HepG2 (cell line): Measurements from ENCODE around the gene RBM47. TPM values are rescaled to one million over a fixed set of nuclear protein-coding genes. Genes with fewer than 3 reads are reported as not detected.

Experiments used
- CBX1 ChIP-seq: IDR thresholded peaks from one replicate; pipeline ENCODE4 v1.6.1; 2016; ENCODE audit warnings: antibody characterized with exemption, low read depth
- HNRNPLL ChIP-seq: fragments of 200-400 bp; formaldehyde crosslinking; IDR thresholded peaks from 2 replicates; pipeline ENCODE4 v1.6.1; 2017; ENCODE audit warnings: mild to moderate bottlenecking, low read depth, low read length; ENCODE audit not compliant: poor library complexity, severe bottlenecking
- HOXA9 ChIP-seq: sonication (generic); formaldehyde crosslinking; IDR thresholded peaks from 2 replicates; pipeline ENCODE4 v1.8.1; 2022; ENCODE audit warnings: missing genetic modification reagents, mild to moderate bottlenecking, moderate library complexity, borderline replicate concordance
- IKZF1 ChIP-seq: fragments of 450-650 bp; IDR thresholded peaks from 2 replicates; pipeline ENCODE4 v1.7.1; 2016
- ISL2 ChIP-seq: sonication (generic); formaldehyde crosslinking; IDR thresholded peaks from 2 replicates; pipeline ENCODE4 v1.5.0; 2020; ENCODE audit warnings: missing genetic modification reagents
- MAFK ChIP-seq, 2 experiments: IDR thresholded peaks in 1 of 2; conservative IDR thresholded peaks in 1 of 2; 2 replicates each; pipeline ENCODE4 v1.6.1; 2011; ENCODE audit warnings: improper control_type of control experiment in 2 of 2, low read length in 2 of 2
- MIER3 ChIP-seq: IDR thresholded peaks from 2 replicates; pipeline ENCODE4 v1.6.1; 2016; ENCODE audit warnings: missing compliant biosample characterization, borderline replicate concordance
- MNT ChIP-seq: fragments of 450-650 bp; IDR thresholded peaks from 2 replicates; pipeline ENCODE4 v1.6.1; 2016
- NPAS2 ChIP-seq: sonication (generic); formaldehyde crosslinking; IDR thresholded peaks from 2 replicates; pipeline ENCODE4 v1.8.0; 2022; ENCODE audit warnings: mild to moderate bottlenecking, missing genetic modification reagents, borderline replicate concordance
- PCBP2 ChIP-seq: fragments of 200-400 bp; formaldehyde crosslinking; optimal IDR thresholded peaks from 2 replicates; pipeline ENCODE3; 2018; ENCODE audit warnings: low read length, low read depth; ENCODE audit not compliant: poor library complexity, severe bottlenecking
- SCMH1 ChIP-seq: sonication (generic); formaldehyde crosslinking; IDR thresholded peaks from 2 replicates; pipeline ENCODE4 v1.9.0; 2021; ENCODE audit warnings: missing genetic modification reagents, mild to moderate bottlenecking, borderline replicate concordance
- SOX6 ChIP-seq, 2 experiments: fragments of 450-650 bp in 1 of 2; sonication (generic) in 1 of 2; formaldehyde crosslinking in 1 of 2; IDR thresholded peaks; 2 replicates each; pipeline versions ENCODE4 v1.4.0 to v1.6.1; 2017 to 2020; ENCODE audit warnings: antibody characterized with exemption in 1 of 2, mild to moderate bottlenecking in 1 of 2, missing genetic modification reagents in 1 of 2
- USF2 ChIP-seq, 2 experiments: sonication (generic) in 1 of 2; formaldehyde crosslinking in 1 of 2; IDR thresholded peaks; 2 replicates each; pipeline versions ENCODE4 v1.5.1 to v1.6.1; 2011 to 2020; ENCODE audit warnings: borderline replicate concordance in 1 of 2, low read depth in 1 of 2, low read length in 1 of 2, mild to moderate bottlenecking in 1 of 2, missing genetic modification reagents in 1 of 2, moderate library complexity in 1 of 2
- ZNF225 ChIP-seq: sonication (generic); formaldehyde crosslinking; IDR thresholded peaks from 2 replicates; pipeline ENCODE4 v1.4.0; 2020; ENCODE audit warnings: mild to moderate bottlenecking, missing genetic modification reagents
- ZNF281 ChIP-seq: sonication (generic); formaldehyde crosslinking; IDR thresholded peaks from 2 replicates; pipeline ENCODE4 v1.4.0; 2020; ENCODE audit warnings: missing genetic modification reagents, borderline replicate concordance
- ZNF878 ChIP-seq: sonication (generic); formaldehyde crosslinking; IDR thresholded peaks from 2 replicates; pipeline ENCODE4 v1.8.1; 2023; ENCODE audit warnings: mild to moderate bottlenecking, missing genetic modification reagents, moderate library complexity
- polyA plus RNA-seq, 8 experiments: library from polyadenylated mRNA; depleted of rRNA in 3 of 8; stranded (reverse) in 7 of 8; unstranded in 1 of 8; fragments of >200 nt; fragmentation: Illumina TruSeq in 4 of 8; extraction: Trizol in 4 of 8; gene quantifications; 2 replicates each; pipeline versions ENCODE4 v1.2.1 to v1.2.3, GENCODE V29; 2011 to 2016; ENCODE audit warnings: low read depth in 4 of 8, missing spikeins in 1 of 8, mixed read lengths in 1 of 8; ENCODE audit not compliant: insufficient read depth in 1 of 8
- total RNA-seq, 5 experiments: library from RNA; depleted of rRNA; stranded (reverse); fragments of >200 nt; fragmentation: Illumina TruSeq; extraction: Trizol; gene quantifications; 2 replicates each; pipeline ENCODE4 v1.2.3, GENCODE V29; 2016; ENCODE audit warnings: low read depth in 1 of 5
- TF ChIP-seq, protein P1 (sequence below): sonication (generic); formaldehyde crosslinking; IDR thresholded peaks from 2 replicates; pipeline ENCODE4 v1.5.1; 2020; ENCODE audit warnings: mild to moderate bottlenecking, moderate library complexity, missing genetic modification reagents
- TF ChIP-seq, protein P2 (sequence below): sonication (generic); formaldehyde crosslinking; conservative IDR thresholded peaks from 2 replicates; pipeline ENCODE4 v1.5.0; 2020; ENCODE audit warnings: missing genetic modification reagents

Gene RBM47
- total and polyA plus RNA-seq, 2 of the 13 experiments (the other 11 are each of a cell fraction or from before 2014, with no cell fraction given) = 1.2 to 2.5 TPM

GRCh38 chr4:40418430-40419230 lies 211.0 kb downstream of the RBM47 start (continued):
- no peak for TF ChIP-seq HOXA9 (CRISPR knock-in tag)
- TF ChIP-seq PCBP2 = no peak
- no peak for TF ChIP-seq ZNF225 (CRISPR knock-in tag)
- peak; percentile 63 for TF ChIP-seq ISL2 (CRISPR knock-in tag)
- no peak for TF ChIP-seq SOX6 (IDR thresholded peaks at IDR 0.05)
- TF ChIP-seq SOX6 (CRISPR knock-in tag; IDR thresholded peaks at IDR 0.05) = peak; percentile 92
- TF ChIP-seq, protein P1, sequence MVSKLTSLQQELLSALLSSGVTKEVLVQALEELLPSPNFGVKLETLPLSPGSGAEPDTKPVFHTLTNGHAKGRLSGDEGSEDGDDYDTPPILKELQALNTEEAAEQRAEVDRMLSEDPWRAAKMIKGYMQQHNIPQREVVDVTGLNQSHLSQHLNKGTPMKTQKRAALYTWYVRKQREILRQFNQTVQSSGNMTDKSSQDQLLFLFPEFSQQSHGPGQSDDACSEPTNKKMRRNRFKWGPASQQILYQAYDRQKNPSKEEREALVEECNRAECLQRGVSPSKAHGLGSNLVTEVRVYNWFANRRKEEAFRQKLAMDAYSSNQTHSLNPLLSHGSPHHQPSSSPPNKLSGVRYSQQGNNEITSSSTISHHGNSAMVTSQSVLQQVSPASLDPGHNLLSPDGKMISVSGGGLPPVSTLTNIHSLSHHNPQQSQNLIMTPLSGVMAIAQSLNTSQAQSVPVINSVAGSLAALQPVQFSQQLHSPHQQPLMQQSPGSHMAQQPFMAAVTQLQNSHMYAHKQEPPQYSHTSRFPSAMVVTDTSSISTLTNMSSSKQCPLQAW (CRISPR knock-in tag) = peak; percentile 93
- 0 out of 2 replicates have a peak, but pooled peaks have one; percentile 34 for TF ChIP-seq ZNF878
- TF ChIP-seq SCMH1 (CRISPR knock-in tag) = no peak
- TF ChIP-seq CBX1 = no peak
- TF ChIP-seq MAFK (conservative IDR thresholded peaks at IDR 0.05 in 1 of 2, IDR thresholded peaks at IDR 0.05 in 1 of 2; ENCODE audit: low read length in 2 of 2) = peak; percentile 37 to 66
- TF ChIP-seq USF2 (IDR thresholded peaks at IDR 0.05; ENCODE audit: low read depth, low read length) = no peak
- TF ChIP-seq USF2 (CRISPR knock-in tag; IDR thresholded peaks at IDR 0.05; ENCODE audit: borderline replicate concordance) = no peak
- TF ChIP-seq, protein P2, sequence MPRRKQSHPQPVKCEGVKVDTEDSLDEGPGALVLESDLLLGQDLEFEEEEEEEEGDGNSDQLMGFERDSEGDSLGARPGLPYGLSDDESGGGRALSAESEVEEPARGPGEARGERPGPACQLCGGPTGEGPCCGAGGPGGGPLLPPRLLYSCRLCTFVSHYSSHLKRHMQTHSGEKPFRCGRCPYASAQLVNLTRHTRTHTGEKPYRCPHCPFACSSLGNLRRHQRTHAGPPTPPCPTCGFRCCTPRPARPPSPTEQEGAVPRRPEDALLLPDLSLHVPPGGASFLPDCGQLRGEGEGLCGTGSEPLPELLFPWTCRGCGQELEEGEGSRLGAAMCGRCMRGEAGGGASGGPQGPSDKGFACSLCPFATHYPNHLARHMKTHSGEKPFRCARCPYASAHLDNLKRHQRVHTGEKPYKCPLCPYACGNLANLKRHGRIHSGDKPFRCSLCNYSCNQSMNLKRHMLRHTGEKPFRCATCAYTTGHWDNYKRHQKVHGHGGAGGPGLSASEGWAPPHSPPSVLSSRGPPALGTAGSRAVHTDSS = no peak
- TF ChIP-seq IKZF1 = no peak
- no peak for TF ChIP-seq MNT
- no peak for TF ChIP-seq HNRNPLL
- TF ChIP-seq NPAS2 (CRISPR knock-in tag) = no peak
- TF ChIP-seq ZNF281 (CRISPR knock-in tag) = no peak; the same call in 1 of the 2 replicates
- no peak for TF ChIP-seq MIER3 (CRISPR knock-in tag)
